AG04449 (cell line): ENCODE measurements around the gene CES3.
"Not testable (repeated sequence)": the region's sequence is repeated elsewhere in the genome, so short reads cannot be mapped to it uniquely, and the experiment has no call there.

Experiments used
- CTCF ChIA-PET: fragments of 350-600 bp; formaldehyde crosslinking; extraction: SDS; loops from one replicate; lab custom pipeline; 2021; ENCODE audit warnings: antibody characterized with exemption; lab: Yijun Ruan, JAX
- POLR2A ChIA-PET: fragments of 400-600, 350-600 bp; formaldehyde crosslinking; extraction: SDS; loops from one replicate; lab custom pipeline; 2020; ENCODE audit warnings: antibody characterized with exemption, inconsistent platforms; lab: Yijun Ruan, JAX
- DNase-seq: peaks from one replicate; pipeline ENCODE4 v3.0.0-alpha.2; 2010; ENCODE audit warnings: low read depth, low spot score
- H3K4me3 ChIP-seq: 2 replicates; pipeline ENCODE4 v1.5.1; 2011; ENCODE audit warnings: low read depth, mild to moderate bottlenecking, control low read depth, low read length
- CTCF ChIP-seq: IDR thresholded peaks from one replicate; pipeline ENCODE4 v1.5.1; 2011; ENCODE audit warnings: mild to moderate bottlenecking, moderate library complexity, low read length, control low read depth, inconsistent platforms; ENCODE audit not compliant: insufficient read depth; ENCODE audit errors: missing control alignments

Gene CES3

GRCh38 chr16:66937725-66938337 is 23.2 kb upstream of the CES3 start:
- POLR2A ChIA-PET: no interaction called here
- H3K4me3 ChIP-seq: no peak overlapping the region
- DNase-seq: no peak
- CTCF ChIA-PET: interaction anchor here (1.1 to 1.7 kb wide), 3 partner anchors 10 to 247 kb away, joined by 3 to 7 read pairs (median 3); no protein-coding TSS in a partner anchor
- no peak for TF ChIP-seq CTCF

- TF ChIP-seq CTCF: no peak
- ChIA-PET POLR2A (interaction anchor here (0.5 kb wide), 1 partner anchor 211 kb away, joined by 3 read pairs; no protein-coding TSS in a partner anchor), CTCF (interaction anchor here (1.6 to 9.1 kb wide), 3 partner anchors 34 to 246 kb away, joined by 3 to 100 read pairs (median 3); no protein-coding TSS in a partner anchor)
- DNase-seq: no peak
- no peak overlapping the region for H3K4me3 ChIP-seq
These were observed 21.7 kb upstream of the CES3 start for GRCh38 chr16:66939366-66939765.

GRCh38 chr16:66940236-66940635 is 20.8 kb upstream of the CES3 start:
- DNase-seq: no peak
- ChIA-PET CTCF (interaction anchor here (1.2 to 9.1 kb wide), 3 partner anchors 35 to 77 kb away, joined by 3 to 100 read pairs (median 3); no protein-coding TSS in a partner anchor), POLR2A (no interaction called here)
- H3K4me3 ChIP-seq: no peak overlapping the region
- no peak for TF ChIP-seq CTCF

GRCh38 chr16:66942981-66943380 is 18.1 kb upstream of the CES3 start:
- CTCF ChIA-PET: interaction anchor here (1.0 to 9.1 kb wide), 10 partner anchors 9 to 242 kb away, joined by 3 to 100 read pairs (median 5); partner anchors contain the start of gene CIAO2B
- TF ChIP-seq CTCF: no peak
- POLR2A ChIA-PET: interaction anchor here (0.7 kb wide), 1 partner anchor 237 kb away, joined by 3 read pairs; no protein-coding TSS in a partner anchor
- H3K4me3 ChIP-seq: no peak overlapping the region
- no peak for DNase-seq

- POLR2A ChIA-PET: interaction anchor here (0.7 kb wide), 1 partner anchor 236 kb away, joined by 3 read pairs; no protein-coding TSS in a partner anchor
- CTCF ChIA-PET: interaction anchor here (0.6 to 9.1 kb wide), 14 partner anchors 10 to 254 kb away, joined by 3 to 100 read pairs (median 4); partner anchors contain the start of genes CES3 and CIAO2B
- TF ChIP-seq CTCF: no peak
- H3K4me3 ChIP-seq: no peak overlapping the region
- no peak for DNase-seq
These were observed 17.5 kb upstream of the CES3 start for GRCh38 chr16:66943426-66944053.

- no peak for DNase-seq
- no peak overlapping the region for H3K4me3 ChIP-seq
- TF ChIP-seq CTCF: no peak
- POLR2A ChIA-PET: no interaction called here
- CTCF ChIA-PET: interaction anchor here (0.6 to 9.1 kb wide), 11 partner anchors 10 to 254 kb away, joined by 3 to 100 read pairs (median 4); partner anchors contain the start of genes CES3 and CIAO2B
These were observed 17.0 kb upstream of the CES3 start for GRCh38 chr16:66944054-66944441.

- ChIA-PET POLR2A (interaction anchor here (1.5 kb wide), 1 partner anchor 14 kb away, joined by 4 read pairs; no protein-coding TSS in a partner anchor), CTCF (interaction anchor here (1.5 to 9.1 kb wide), 5 partner anchors 9 to 48 kb away, joined by 5 to 100 read pairs (median 9); partner anchors contain the start of gene CES3)
- not testable (repeated sequence) for DNase-seq, H3K4me3 ChIP-seq
These were observed 16.1 kb upstream of the CES3 start for GRCh38 chr16:66944971-66945370.
